DMS53 treated with DMSO at 0.1 percent for 48 hours (cell line): ENCODE measurements around the gene LRBA.
"Not testable (repeated sequence)": the region's sequence is repeated elsewhere in the genome, so short reads cannot be mapped to it uniquely, and the experiment has no call there.

Experiments used
- DNase-seq: peaks from one replicate; lab custom pipeline; 2025; ENCODE audit not compliant: unreplicated experiment; lab: John Stamatoyannopoulos, UW

LRBA gene

DNA sequence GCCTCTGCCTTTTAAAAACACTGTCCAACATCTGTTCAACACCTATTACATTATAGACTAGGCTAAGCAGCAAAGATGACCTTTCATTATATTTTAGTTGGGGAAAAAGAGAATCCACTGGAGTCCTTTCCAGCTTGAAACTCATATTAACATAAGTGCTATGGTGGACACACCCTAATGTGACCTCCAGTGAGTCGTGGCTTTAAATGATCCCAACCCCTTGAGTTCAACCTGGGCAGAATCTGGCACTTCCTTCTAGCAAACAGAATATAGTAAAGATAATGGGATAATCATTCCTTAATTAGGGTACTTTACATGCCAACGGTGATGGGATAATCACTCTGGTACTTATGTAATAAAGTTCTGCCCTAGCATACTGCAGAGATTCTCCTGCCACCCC lies 270.5 kb downstream of the LRBA start:
- DNase-seq, result no peak

DNA sequence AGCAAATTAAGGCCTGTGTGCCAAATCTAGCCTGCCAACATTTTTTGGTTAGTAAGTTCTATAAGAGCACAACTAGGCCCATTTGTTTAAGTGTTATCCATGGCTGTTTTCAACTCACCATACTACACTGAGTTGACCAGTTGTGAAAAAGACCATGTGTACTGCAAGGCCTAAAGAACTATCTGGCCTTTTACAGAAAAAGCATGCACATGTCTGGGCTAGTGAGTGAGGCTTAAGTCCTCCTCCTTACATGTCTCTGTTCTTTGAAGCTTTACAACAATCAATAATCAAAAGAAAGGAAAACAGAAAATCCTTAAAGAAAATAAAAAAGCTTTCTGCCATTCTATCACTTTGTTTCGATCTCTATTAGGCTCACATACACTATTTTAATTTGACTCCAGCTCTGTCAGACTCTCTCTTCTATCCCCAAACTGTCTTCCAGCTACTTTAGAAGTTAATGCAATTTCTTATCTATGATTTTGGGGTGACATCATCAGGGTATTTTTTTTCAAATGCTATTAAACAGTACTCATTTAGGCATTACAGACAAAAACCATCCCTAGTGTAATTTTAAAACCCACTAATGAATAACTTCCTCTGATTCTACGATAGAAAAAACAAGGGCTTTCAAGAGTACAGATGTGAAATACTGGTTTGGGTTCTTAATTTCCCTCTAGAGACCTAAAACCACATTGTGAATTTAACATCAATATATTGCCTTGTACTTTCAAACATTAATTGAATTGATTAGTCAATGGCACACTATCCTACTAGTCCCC lies 271.3 kb downstream of the LRBA start:
- DNase-seq, result no peak

- DNase-seq, result not testable (repeated sequence)
Measured at GRCh38 chr4:150742930-150743329, 272.2 kb downstream of the LRBA start.

GRCh38 chr4:150739591-150739990 lies 275.5 kb downstream of the LRBA start:
- no peak for DNase-seq

DNA sequence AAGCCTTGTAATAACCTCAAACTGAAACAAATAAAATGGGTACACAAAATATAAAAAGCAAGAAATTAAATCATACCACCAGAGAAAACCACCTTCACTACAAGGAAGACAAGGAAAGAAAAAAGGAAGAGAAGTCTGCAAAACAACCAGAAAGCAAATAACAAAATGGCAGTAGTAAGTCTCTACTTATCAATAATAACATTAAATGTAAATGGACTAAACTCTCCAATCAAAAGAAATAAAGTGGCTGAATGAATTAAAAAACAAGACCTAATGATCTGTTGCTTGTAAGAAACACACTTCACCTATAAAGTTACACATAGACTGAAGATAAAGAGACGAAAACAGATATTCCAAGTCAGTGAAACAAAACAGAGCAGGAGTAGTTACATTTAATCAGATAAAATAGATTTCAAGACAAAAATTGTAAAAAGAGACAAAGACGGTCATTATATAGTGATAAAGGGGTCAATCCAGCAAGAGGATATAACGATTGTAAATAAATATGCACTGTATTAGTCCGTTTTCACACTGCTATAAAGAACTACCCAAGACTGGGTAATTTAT lies 289.0 kb downstream of the LRBA start:
- no peak for DNase-seq

DNA sequence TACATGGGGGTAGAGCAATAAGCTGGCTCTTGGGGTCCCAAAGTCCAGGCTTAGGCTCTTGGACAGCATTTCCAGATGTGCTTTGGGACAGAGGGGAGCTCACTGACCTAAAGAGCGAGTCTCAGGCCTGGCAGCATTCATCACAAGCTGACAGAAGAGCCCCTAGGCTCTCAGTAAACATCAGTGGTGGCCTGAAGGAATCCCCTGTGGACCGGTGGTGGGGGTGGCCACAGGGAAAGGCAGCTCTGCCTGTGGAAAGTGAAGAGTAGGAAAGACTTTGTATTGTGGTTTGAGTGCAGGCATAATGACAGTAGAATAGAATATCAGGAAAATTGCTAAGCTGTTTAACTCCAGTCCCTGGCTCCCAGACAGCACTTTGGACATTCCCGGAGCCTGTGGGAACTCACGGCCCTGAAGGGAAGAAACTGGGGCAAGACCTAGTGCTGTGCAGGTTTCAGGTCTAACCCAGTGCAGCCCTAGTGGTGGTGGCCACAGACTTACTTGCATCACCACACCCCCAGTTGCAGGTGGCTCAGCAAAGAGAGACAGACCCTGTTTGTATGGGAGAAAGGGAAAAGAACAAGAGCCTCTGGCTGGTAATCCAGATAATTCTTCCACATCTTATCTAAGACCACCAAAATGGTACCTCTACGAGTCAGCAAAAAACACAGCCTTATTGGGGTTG lies 291.2 kb downstream of the LRBA start:
- no peak for DNase-seq

DNA sequence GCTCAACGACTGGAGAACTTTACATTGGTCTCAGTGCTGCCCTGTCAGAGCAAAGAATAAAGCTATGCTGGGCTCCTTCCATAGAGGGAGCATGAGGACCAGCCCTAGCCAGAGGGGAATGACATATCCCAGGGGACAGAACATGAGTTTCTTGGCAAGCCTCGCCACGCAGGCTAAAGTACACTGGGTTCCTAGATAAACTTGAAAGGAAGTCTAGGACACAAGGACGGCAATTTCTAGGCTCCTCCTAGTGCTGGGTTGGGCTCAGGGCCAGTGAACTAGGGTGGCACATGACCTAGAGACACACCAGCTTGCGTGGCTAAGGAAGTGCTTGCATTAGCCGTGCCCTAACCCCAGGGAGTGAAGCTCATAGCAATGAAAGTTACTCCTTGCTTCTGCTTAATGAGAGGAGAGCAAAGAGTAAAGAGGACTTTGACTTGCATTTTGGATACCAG lies 292.1 kb downstream of the LRBA start:
- no peak for DNase-seq

DNA sequence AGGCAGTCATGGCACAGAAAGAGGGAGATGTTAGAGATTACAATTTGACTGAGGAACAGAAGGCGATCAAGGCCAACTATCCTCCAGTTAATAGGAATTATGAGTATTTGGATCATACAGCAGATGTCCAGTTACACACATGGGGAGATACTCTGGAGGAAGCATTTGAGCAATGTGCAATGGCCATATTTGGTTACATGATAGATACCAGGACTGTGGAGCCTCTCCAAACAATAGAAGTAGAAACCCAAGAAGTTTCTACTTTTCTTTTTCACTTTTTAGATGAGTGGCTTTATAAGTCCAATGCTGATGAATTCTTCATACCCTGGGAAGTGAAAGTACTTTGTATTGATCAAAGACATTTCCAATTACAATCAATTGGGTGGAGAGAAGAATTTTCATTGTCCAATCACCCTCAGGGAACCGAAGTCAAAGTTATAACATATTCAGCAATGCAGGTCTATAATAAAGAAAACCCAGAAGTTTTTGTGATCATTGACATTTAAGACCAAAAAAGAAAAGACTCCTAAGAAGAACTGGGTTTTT lies 294.0 kb downstream of the LRBA start:
- no peak for DNase-seq

DNA sequence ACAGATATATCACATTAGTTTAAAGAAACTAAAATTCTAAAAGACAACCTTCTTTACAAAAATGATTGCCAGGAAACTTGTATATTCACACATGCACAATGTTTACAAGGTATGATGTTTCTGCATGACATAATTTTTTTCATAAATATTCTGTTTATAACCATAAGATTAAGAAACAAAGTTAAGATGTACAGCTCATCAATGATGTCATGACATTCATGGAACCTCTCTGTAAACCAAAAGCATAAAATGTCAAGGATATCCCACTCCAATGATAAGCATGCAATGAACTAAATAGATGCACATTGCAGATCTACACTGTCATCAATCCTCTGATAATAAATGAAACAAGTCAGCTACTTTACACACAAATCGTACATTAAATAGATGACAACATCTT lies 297.1 kb downstream of the LRBA start:
- no peak for DNase-seq

GRCh38 chr4:150714462-150715438 lies 300.3 kb downstream of the LRBA start:
- DNase-seq, result peak; percentile 0

GRCh38 chr4:150713251-150713650 lies 301.8 kb downstream of the LRBA start:
- DNase-seq, result no peak

- no peak for DNase-seq
Measured at GRCh38 chr4:150710770-150711375, 304.2 kb downstream of the LRBA start.

DNA sequence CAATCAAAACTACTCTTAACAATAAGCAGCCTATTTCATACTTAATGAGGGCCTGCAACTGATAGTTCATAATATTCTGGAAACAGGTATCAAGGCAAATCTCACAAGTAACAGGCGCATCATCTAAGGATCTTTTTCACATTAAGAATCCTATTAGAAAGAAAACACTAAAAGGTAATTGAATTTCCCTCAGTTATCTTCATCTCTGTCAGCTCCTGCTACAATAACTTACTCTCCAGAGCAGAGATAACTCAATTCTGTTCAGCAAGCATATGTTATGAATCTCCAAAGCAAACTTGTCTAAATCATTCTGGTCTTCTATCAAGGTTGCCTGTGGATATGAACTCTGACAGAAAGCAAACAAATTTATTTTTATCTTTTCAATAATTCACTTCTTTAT lies 307.1 kb downstream of the LRBA start:
- no peak for DNase-seq

DNA sequence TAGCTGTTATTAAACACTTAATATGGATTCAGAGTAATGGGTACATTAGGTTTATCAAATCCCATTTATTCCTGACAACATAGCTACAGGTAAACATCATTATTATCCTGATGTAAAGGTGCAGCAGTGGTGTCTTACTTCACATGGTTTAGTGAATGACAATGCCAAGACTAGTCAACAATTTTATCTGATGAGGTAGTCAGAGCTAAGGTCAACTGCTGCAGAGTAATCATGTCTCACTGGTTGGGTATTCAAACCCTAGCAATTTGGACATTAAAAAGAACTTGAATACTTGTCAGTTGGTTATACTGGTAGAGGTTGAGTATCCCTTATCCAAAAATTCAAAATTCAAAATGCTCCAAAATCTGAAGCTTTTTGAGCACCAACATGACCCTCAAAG lies 315.5 kb downstream of the LRBA start:
- no peak for DNase-seq

DNA sequence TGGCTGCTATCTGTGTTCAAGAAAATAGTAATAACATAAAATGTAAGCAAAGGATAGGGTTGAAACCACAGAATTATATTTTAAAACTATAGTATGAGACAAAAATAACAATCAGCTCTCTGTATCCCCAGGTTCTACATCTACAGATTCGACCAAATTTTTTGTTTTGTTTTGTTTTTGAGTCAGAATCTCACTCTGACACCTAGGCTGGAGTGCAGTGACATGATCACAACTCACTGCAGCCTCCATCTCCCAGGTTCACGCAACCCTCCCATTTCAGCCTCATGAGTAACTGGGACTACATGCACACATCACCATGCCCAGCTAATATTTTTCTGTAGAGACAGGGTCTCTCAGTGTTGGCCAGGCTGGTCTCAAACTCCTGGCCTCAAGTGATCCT lies 319.9 kb downstream of the LRBA start:
- no peak for DNase-seq

- no peak for DNase-seq
Measured at GRCh38 chr4:150694438-150694837, 320.6 kb downstream of the LRBA start.

GRCh38 chr4:150683775-150684350 lies 331.2 kb downstream of the LRBA start:
- no peak for DNase-seq

DNA sequence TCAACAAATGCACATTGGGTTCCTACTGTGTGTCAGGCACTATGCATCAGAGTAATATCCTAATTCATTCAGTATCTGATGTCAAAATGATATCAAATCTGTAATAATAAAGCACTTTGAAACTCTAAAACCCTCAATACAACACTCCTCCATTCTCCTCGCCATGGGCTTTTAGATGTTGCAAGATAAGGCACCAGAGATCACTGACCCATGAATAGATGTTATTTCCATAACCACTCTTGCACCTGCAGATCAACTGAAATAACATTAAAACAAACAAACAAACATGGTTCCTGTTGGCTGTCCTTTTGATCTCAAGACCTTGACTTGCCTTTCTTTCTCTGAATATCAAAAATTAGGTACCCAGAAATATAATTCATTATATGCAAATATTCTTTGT lies 333.0 kb downstream of the LRBA start:
- DNase-seq, result peak; percentile 23

- no peak for DNase-seq
Measured at GRCh38 chr4:150681063-150681462, 334.0 kb downstream of the LRBA start.

- no peak for DNase-seq
Measured at GRCh38 chr4:150680651-150681050, 334.4 kb downstream of the LRBA start.
